SK-N-DZ (cell line): Measurements from ENCODE around the gene GTF2H1.
"Not testable (repeated sequence)": the region's sequence is repeated elsewhere in the genome, so short reads cannot be mapped to it uniquely, and the experiment has no call there.

ENCODE experiments used
- DNase-seq: peaks from one replicate; pipeline ENCODE4 v3.0.0-alpha.2; 2015; ENCODE audit warnings: low spot score

The GTF2H1 gene

GRCh38 chr11:18317551-18317950 lies 4.8 kb upstream of the GTF2H1 start:
- no peak for DNase-seq

- no peak for DNase-seq
Observed at GRCh38 chr11:18319914-18320313, 2.5 kb upstream of the GTF2H1 start.

DNA sequence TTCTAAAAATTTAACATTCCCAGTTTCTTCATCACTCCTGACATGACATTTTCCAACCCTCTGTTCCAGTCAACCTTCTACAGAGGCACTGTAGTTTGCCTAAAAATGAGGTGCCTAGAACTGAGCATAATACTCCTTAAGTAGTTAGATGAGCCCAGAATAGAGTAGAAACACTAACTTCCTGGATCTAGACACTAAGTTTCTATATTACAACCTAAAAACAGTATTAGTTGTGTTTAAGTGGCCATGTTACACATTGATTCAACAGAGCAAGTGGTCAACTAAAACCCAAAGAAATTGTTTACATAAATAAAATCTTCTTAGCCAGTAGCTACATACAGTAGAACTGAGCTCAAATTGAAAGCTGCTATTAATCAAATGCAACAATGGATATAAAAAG lies 1.8 kb upstream of the GTF2H1 start:
- no peak for DNase-seq

DNA sequence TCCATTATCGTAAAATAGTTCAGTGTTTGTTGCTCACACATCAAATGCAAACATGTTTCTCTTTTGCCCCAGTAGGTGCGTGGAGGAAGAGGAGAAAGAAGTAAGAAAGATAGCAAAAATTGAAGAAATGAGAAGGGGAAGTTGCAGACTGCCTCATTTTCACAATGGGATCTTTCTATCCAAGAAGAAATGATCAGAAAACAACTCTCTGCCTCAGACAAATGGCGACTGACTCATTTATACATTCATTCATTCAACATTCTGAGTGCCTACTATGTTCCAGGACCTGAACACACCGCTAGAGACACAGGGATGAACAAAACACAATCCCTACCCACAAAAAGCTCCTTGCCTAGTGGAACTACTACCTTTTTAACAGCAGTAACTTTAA lies 794 bp upstream of the GTF2H1 start:
- DNase-seq, result no peak

DNA sequence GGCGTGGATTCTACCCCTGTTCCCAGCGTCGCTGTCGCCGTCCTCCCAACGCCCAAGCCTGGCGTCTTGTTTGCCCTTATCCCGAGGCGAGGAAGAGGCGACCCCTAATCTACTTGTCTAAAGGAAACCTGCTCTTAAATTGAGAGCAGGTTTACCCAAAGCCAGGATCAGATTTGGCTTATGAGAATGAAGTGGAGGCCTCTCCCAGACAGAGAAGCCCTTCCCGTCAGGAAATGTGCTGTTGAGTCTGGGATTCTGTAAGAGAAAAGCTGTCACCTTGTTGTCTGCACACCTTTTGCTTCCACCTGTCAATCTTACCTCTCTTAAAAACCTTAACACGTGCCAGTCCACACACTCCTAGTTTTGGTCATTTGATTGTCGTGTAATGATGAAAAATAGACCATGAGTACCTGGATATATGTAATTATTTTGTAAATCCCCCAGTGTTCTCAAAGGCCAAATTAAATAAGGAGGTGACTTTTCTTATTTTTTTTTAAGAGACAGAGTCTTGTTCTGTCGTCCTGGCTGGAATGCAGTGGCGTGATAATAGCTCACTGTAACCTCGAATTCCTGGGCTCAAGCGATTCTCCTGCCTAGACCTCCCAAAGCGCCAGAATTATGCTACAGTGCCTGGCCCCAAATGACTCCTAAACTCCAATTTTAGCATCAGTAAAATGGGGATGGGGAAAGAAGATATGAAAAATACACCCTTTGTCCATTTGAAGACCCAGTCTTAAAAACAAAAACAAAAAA lies 627 bp downstream of the GTF2H1 start:
- DNase-seq, result no peak

DNA sequence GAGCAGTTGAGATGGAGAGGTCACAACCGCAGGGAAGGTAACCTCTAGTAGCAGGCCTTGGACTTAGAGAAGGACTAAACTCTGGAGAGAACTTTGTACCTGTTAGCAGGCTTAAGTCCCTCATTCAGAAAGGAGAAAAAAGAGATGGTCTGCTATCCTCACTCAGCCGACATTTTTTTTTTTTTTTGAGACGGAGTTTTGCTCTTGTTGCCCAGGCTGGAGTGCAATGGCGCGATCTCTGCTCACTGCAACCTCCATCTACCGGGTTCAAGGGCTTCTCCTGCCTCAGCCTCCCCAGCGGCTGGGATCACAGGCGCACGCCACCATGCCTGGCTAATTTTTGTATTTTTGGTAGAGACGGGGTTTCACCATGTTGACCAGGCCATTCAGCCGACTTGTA lies 1.5 kb downstream of the GTF2H1 start:
- DNase-seq, result not testable (repeated sequence)

GRCh38 chr11:18324381-18324780 lies 2.0 kb downstream of the GTF2H1 start:
- DNase-seq, result no peak

DNA sequence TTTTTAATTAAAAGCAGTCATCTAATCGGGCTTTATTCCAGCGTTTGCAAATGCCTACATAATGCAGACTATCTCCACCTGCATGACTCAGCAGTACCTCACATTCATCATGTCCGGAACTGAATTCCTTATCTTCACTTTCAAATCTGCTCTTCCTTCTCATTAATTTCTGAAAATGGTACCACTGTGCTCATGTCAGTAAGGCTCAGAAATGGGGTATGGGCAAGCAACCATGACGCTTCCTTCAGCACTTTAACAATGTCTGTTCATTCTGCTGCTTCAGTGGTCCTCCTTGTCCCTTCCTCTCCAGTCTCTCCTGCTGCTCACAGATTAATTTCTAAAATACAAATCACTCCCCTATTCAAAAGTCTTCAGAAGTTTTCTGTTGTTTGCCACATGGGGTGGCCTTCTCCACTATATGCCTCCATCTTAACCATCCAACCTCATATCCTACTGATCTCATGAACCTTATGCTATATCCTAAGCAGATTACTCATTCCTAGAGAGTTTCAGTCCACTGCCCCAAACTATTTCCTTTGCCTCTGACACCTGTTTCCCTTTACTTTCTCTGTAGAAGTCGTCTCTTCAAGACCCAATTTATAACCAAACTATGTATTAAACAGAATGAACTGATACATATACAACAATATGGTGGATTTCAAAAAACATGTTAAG lies 7.0 kb downstream of the GTF2H1 start:
- DNase-seq, result no peak

GRCh38 chr11:18330921-18331320 lies 8.6 kb downstream of the GTF2H1 start:
- DNase-seq, result no peak

- no peak for DNase-seq
Observed at GRCh38 chr11:18332302-18332701, 9.9 kb downstream of the GTF2H1 start.

DNA sequence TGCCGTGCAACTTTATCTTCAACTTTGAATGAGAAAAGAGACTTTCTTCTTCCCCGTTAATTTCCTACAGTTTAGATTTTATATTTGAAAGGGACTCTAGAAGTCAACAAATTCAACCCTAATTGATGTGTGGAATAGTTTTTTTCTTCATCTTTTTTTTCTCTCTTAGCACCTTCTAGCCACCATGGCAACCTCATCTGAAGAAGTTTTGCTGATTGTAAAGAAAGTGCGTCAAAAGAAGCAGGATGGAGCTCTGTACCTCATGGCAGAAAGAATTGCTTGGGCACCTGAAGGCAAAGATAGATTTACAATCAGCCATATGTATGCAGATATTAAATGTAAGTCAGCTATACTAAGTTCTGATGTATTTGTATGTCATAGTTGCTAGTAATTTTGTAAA lies 10.5 kb downstream of the GTF2H1 start:
- DNase-seq, result no peak

- DNase-seq, result no peak
Observed at GRCh38 chr11:18347471-18348125, 25.2 kb downstream of the GTF2H1 start.

DNA sequence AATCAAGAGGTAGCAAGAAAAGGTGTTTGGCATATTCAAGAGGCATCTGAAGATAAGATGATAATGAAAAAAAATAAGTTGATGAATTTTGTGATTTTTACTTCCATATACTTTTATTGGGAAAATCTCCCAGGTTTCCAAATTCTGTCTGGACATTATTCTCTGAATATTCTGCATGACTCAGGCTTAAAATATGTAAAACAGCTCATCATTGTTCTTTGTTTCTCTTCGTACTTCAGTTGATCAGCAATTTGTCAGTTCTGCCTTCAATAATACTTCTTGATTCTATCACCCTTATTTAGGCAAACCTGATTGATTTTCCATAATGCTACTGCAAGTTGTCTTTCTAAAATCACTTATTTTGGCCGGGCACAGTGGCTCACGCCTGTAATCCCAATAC lies 30.2 kb downstream of the GTF2H1 start:
- no peak for DNase-seq

DNA sequence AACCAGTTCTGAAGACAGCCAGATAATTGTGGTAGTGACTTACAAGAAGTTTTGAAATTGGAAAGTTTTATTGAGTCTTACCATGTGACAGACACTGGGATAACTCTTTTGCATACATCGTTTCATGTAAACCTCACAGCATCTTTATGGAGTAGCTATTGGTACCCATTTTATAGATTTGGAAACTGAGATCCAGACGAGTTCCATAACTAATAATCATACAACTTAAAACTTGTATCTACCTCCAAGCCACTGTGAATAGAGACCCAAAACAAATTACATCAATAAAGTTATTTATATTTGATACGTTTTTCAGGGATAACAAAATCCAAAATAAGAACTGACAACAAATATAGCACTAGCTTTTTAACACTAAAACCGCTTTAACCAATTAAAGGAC lies 36.3 kb downstream of the GTF2H1 start:
- no peak for DNase-seq

- no peak for DNase-seq
Observed at GRCh38 chr11:18361154-18361553, 38.8 kb downstream of the GTF2H1 start.

GRCh38 chr11:18364495-18365073 lies 42.2 kb downstream of the GTF2H1 start:
- no peak for DNase-seq

DNA sequence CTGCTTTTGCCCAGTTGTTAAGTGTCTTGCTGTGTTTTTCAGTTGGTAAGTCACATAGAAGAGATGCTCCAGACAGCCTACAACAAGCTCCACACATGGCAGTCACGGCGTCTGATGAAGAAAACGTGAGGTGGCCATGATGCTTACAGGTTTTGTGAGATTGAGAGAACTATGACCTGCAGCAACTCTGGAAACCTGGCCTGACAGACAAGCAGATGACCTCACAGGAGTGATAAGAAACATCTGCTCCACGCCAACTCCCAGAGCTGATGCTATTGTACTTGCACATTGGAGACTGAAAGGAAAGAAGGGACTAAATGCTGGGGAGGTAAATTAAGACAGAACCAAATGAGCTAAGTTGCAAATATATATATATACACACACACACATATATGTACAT lies 43.4 kb downstream of the GTF2H1 start:
- DNase-seq, result no peak

GRCh38 chr11:18366286-18366685 lies 43.9 kb downstream of the GTF2H1 start:
- DNase-seq, result no peak

GRCh38 chr11:18367431-18367830 lies 45.1 kb downstream of the GTF2H1 start:
- DNase-seq, result no peak

DNA sequence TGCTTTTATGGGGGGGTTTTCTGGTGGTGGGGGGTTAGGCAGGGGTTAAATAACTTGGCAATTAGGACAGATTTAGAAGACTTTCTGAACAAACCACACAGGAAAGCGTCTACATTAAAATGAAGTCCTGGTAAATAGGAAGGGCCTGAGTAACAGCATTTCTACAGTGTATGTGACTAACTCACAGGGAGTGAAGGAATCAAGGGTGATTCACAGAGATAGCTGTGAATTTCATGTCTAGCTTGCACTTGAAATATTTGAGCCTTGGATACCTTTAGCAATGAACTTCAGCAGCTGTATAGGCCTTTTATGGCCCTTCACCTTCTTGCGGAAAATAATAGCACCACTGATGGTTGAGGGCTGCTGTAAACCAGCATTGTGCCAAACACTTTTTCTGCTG lies 45.9 kb downstream of the GTF2H1 start:
- DNase-seq, result no peak

- no peak for DNase-seq
Observed at GRCh38 chr11:18369398-18369797, 47.0 kb downstream of the GTF2H1 start.

DNA sequence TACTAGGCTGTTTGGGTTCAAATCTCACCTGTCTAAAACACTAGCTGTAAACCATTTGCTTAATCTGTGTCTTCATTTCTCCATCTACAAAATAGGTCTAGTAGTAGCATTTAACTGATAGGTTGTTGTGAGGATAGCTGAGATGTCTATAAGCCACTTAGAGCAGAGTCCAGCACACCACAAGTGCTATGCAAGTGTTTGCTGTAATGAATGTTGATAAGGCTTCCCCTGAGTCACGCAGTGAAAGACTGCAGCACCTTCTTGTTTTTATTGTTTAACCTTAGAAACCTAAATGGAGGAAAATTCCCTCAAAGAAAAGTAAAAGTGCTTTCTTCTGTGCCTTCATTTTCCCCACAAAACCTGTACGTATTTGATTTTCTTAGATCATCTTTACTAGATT lies 48.9 kb downstream of the GTF2H1 start:
- no peak for DNase-seq

- no peak for DNase-seq
Observed at GRCh38 chr11:18372201-18372600, 49.8 kb downstream of the GTF2H1 start.
